Myocyte (in vitro differentiated cells): ENCODE measurements around the gene PTPRH. TPM values are rescaled to one million over a fixed set of nuclear protein-coding genes. Genes with fewer than 3 reads are reported as not detected.
"Not testable (repeated sequence)": the region's sequence is repeated elsewhere in the genome, so short reads cannot be mapped to it uniquely, and the experiment has no call there.

Experiments
- DNase-seq: peaks from one replicate; pipeline ENCODE4 v3.0.0-alpha.2; 2012; ENCODE audit warnings: low read depth
- total RNA-seq: library from RNA; depleted of rRNA; stranded (reverse); fragments of >200 nt; gene quantifications from 2 replicates; pipeline ENCODE4 v1.2.3, GENCODE V29; 2014

PTPRH gene
- total RNA-seq, 1 donor from 2014 or later, result 0.05 TPM

DNA sequence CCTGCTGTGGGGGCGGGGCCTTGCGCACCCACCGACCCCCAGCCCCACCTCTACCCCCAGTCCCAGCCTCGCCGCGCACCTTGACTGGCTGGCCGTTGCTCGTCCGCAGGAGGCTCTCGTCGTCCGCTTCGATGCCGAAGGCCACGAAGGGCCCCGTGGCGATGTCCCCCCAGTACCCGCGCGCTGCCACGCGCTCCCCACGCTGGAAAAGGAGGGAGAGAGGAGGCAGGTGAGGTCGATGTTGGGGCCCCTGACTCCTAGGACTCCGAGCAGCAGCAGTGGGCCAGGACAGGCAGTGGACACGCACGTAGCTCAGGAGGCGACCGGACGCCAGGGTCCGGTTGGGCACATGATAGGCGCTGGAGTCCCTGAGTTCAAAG is 48.3 kb downstream of the PTPRH start:
- DNase-seq, result no peak

- DNase-seq, result peak; percentile 89
Measured at GRCh38 chr19:55160128-55160985, 48.9 kb downstream of the PTPRH start.

GRCh38 chr19:55158848-55159749 is 50.2 kb downstream of the PTPRH start:
- DNase-seq, result peak; percentile 93

DNA sequence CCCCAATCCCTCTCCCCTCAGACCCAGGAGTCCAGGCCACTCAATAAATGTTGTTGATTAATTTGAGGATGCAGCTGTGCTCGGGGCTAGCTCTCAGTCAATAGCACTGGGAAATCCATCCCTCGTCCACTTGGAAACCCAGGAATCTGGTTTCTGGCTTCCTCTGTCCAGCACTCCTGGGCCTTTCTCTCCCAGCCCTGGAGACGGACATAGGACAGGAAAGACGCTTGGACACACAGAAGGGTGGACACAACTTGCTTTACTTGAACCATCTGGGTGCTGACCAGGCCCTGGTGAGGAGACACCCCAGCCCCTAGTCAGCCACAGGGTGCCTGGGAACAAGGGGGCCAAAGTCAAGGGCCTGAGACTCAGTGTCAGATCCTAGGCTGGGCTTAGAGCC is 50.9 kb downstream of the PTPRH start:
- DNase-seq, result no peak

DNA sequence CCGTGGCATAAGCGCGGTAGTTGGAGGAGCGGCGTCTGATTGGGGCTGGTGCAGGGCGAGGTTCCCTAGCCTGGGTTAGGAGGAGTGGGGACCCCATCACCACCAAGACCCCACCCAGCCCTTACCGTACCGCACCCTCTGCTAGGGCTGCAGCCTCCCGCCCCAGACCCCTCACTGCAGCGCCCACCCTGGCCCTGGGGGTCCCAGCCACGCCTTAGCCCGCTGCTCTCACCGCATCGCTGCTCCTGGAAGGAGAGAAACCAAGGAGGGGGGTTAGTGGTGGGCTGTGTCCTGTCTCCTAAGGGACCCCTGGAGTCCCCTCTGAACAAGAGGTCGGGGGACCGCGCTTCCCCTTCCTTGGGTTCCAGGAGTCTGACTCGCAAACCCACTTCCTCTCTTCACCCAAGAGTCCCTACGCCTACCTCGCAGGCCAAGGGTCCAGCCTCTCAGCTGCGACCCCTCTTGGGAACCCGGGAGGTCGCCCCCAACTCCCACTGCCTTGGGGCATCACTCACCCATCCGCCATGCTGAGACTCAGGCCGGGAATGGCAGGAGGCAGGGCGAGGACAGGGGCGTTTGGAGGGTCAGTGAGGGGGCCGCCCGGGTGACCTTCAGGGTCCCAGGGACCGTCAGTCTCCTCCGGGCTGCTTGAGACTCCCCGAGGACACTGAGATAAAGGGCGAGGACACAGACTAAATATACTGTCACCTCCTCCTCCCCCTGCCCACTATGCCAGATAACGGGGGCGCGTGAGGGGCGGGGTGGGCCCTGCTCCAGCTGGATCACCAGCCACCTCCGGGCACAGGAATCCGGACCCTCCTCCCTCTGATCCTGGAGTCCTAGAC is 52.0 kb downstream of the PTPRH start, which contains the start of gene TNNI3:
TNNI3 (minus strand) TSS at position 669 of the 845 bp plus-strand sequence; CDS start at position 526, 143 bp downstream.
- DNase-seq, result no peak

- DNase-seq, result peak; percentile 56
Measured at GRCh38 chr19:55156202-55157063, 52.9 kb downstream of the PTPRH start.

DNA sequence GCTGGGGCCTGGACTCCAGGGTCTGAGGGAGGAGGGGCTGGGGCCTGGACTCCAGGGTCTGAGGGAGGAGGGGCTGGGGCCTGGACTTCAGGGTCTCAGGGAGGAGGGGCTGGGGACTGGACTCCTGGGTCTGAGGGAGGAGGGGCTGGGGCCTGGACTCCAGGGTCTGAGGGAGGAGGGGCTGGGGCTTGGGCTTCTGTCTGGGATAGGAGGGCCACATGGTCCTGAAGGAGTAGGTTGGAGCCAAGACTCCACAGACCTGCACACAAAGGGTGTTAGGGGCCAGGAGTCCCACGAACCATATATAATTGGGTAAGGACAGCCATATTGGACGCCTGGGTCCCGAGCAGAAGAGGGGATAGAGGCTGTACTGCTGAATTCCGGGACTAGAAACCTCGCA is 53.5 kb downstream of the PTPRH start:
- DNase-seq, result not testable (repeated sequence)

DNA sequence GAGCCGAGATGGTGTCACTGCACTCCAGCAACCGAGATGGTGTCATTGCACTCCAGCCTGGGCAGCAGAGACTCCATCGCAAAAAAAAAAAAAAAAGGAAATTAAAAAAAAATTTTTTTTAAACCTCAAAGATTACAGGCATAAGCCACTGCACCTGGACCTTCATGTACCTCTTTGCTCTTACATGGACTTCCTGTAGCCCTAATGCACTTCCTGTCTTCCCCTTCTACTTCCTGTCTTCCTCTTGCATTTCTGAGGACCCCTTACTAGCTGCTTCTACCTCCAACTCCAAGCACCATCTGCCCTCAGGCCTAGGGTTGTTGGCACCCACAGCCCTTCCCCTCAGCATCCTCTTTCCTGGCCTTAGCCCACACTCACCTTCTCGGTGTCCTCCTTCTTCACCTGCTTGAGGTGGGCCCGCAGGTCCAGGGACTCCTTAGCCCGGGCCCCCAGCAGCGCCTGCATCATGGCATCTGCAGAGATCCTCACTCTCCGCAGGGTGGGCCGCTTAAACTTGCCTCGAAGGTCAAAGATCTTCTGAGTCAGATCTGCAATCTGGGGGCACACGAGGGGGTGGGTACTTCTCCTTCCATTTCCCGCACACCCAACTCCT is 55.5 kb downstream of the PTPRH start:
- DNase-seq, result no peak

DNA sequence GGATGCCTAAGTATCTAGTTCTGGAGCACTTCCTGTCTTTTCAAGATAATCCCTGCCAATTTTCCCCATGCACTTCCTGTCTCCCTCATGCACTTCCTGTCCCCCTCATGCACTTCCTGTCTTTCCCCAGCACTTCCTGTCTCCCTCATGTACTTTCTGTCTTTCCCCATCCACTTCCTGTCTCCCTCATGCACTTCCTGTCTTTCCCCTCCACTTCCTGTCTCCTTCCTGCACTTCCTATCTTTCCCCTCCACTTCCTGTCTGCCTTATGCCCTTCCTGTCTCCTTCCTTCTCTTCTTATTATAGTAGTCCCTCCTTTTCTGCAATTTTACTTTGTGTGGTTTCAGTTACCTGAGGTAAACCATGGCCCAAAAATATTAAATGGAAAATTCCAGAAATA is 57.3 kb downstream of the PTPRH start:
- no peak for DNase-seq

GRCh38 chr19:55149078-55150003 is 60.0 kb downstream of the PTPRH start, which contains the start of gene TNNT1:
TSS of gene TNNT1 (minus strand) at chr19:55149206. CDS start at chr19:55147157, 2,049 bp downstream.
- DNase-seq, result peak; percentile 96

DNA sequence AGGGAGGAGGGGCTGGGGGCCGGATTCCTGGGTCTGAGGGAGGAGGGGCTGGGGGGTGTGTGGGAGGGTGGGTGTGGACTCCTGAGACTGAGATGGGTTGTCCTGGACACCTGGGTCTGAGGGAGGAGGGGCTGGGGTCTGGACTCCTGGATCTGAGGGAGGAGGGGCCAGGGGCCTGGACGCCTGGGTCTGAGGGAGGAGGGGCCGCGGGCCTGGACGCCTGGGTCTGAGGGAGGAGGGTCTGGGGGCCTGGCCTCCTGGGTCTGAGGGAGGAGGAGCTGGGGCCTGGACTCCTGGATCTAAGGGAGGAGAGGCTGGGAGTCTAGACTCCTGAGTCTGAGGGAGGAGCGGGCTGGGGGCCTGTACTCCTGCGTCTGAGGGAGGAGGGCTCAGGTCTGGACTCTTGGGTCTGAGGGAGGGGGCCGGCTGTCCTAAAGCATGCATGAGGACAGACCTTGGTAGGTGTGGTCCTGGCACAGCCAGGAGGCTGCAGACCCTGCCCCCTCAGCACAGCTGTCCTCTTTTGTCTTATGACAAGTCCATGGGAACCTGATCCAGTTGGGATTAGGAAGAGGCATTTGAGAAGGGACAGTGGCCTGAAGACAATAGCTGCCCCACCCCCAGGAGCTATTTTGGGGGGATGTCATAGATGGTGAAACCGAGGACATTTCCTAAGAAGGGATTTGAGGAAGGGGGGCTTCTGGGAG is 61.6 kb downstream of the PTPRH start:
- DNase-seq, result peak; percentile 99

- DNase-seq, result peak; percentile 64
Measured at GRCh38 chr19:55146705-55147273, 62.5 kb downstream of the PTPRH start.

GRCh38 chr19:55146078-55146704 is 63.1 kb downstream of the PTPRH start:
- peak; percentile 62 for DNase-seq

GRCh38 chr19:55145232-55145631 is 64.1 kb downstream of the PTPRH start:
- no peak for DNase-seq

DNA sequence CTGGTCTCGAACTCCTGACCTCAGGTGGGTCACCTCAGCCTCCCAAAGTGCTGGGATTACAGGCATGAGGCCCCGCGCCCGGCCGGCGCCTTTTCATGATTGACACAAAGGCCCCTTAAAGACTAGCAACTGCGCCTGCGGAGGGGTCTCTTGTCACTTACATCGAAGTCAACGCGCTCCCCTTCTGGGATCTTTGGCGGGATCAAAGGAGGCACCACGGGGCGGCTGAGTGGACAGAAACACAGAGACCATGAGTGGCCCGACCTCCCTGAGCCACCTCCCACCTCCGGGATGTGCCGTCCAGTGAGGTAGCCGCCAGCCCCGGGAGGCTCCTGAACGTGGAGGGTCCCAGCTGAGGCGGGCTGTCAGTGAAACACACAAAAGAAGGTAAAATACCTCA is 67.6 kb downstream of the PTPRH start:
- DNase-seq, result no peak

DNA sequence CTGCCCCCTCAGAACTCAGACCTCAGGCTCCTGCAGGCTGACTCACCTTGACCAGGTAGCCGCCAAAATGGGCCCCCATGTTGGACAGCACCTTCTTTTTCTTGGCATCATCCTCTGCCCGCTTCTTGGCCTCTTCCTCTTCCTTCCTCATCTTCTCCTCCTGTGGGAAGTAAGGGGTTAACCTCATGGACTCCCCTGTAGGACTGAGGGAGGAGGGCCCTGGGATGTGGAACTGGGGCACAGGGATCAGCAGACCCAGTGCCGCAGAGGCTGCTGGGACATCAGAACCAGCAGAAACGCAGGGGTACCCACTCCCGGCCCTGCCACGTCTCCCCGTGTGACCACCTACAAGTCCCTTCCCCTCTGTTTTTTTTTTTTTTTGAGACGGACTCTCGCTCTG is 71.4 kb downstream of the PTPRH start:
- DNase-seq, result no peak
